ENCODE data around the gene SMR3B. TPM values are rescaled to one million over a fixed set of nuclear protein-coding genes. Genes with fewer than 3 reads are reported as not detected.

Gene SMR3B
- total RNA-seq, result not detected
- polyA plus RNA-seq, result not detected

DNA sequence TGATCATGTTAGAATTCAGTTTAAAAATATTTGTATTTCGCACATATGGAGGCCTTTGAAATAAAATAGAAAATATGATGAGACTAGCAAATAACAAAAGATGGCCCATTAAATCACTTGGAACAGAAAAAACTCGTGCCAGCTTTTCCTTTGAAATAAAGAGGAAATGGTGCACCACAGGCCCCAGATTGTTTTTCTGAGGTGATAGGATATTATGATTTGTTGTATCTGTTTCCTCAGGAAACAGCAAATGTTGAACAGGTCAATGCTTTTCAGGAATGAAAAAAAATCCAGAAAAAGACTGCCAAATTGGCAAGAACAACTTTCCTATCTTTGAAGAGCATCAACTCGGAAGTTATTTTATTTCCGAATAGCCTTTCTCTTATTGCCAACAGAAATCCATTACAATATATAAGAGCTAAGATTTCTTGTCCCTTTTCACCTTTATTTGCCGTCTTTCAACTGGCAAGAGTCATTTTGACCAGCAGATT, at the start of gene SMR3B:
TSS of gene SMR3B (plus strand) at position 441 of the 491 bp plus-strand sequence. CDS start 1,380 bp downstream, outside the sequence.
- Histone ChIP-seq H3K4me1 (ENCODE audit: insufficient read depth, low read length) (no peaks in the 10 kb centered on the region), H3K27ac (ENCODE audit: low read depth, low read length) (no peak within 1 kb of the TSS), H3K4me3 (ENCODE audit: low read length) (no peak within 1 kb of the TSS), H3K27me3 (ENCODE audit: insufficient read depth, low read length, poor library complexity, severe bottlenecking) (no peaks in the 10 kb centered on the region), H3K9me3 (ENCODE audit: low read length) (no peaks in the 10 kb centered on the region), H3K36me3 (ENCODE audit: insufficient read depth, low read length) (no peaks in the 10 kb centered on the region)
- no peak for DNase-seq
- Mint-ChIP-seq H3K27ac (no peak within 1 kb of the TSS), H3K4me3 (no peak within 1 kb of the TSS), H3K9me3 (peaks cover 0 to 5% (median 0%) of the 10 kb centered on the region in 5 donors), H3K4me1 (no peaks in the 10 kb centered on the region), H3K27me3 (no peaks in the 10 kb centered on the region), H3K36me3 (no peaks in the 10 kb centered on the region)
- ChIA-PET CTCF (no interaction called here), POLR2A (no interaction called here)

GRCh38 chr4:70334681-70335080, 48.2 kb upstream of the SMR3B start, which contains the start of gene CABS1:
CABS1 (plus strand) TSS chr4:70334981; CDS start chr4:70335040, 59 bp downstream.
- Histone ChIP-seq H3K4me1 (ENCODE audit: insufficient read depth, low read length) (no peaks in the 10 kb centered on the region), H3K4me3 (ENCODE audit: low read length) (no peak within 1 kb of the TSS), H3K9me3 (ENCODE audit: low read length) (no peaks in the 10 kb centered on the region), H3K27me3 (ENCODE audit: insufficient read depth, low read length, poor library complexity, severe bottlenecking) (no peaks in the 10 kb centered on the region), H3K36me3 (ENCODE audit: insufficient read depth, low read length) (no peaks in the 10 kb centered on the region), H3K27ac (ENCODE audit: low read depth, low read length) (no peak within 1 kb of the TSS)
- Mint-ChIP-seq H3K27me3 (no peaks in the 10 kb centered on the region), H3K4me1 (no peaks in the 10 kb centered on the region), H3K27ac (no peak within 1 kb of the TSS), H3K9me3 (peaks cover 0 to 9% (median 0%) of the 10 kb centered on the region in 5 donors), H3K4me3 (no peak within 1 kb of the TSS), H3K36me3 (no peaks in the 10 kb centered on the region)
- CTCF ChIA-PET, result no interaction called here
- POLR2A ChIA-PET, result no interaction called here
- no peak for DNase-seq

DNA sequence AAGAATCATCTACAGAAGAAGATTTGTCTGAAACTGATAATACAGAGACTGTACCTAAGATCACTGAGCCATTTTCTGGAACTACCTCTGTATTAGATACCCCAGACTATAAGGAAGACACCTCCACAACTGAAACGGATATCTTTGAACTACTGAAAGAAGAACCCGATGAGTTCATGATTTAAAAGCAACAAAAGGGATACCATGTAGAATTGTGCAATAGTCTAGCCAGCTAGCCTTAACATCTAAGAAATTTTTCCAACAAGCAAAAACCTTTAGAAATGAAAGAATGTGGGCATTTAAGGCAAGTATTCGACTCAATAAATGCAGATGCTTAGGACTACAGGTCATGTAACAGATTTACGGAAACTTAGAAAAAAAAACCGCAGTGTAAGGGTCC, 46.9 kb upstream of the SMR3B start:
- H3K4me3 ChIP-seq (ENCODE audit: low read length), result no peak overlapping the region
- Mint-ChIP-seq H3K36me3 (no peaks in the 10 kb centered on the region), H3K9me3 (peaks cover 0 to 12% (median 0%) of the 10 kb centered on the region in 5 donors), H3K4me1 (no peaks in the 10 kb centered on the region), H3K4me3 (no peak overlapping the region), H3K27ac (no peak overlapping the region), H3K27me3 (no peaks in the 10 kb centered on the region)
- ChIA-PET POLR2A (no interaction called here), CTCF (no interaction called here)
- H3K36me3 ChIP-seq (ENCODE audit: insufficient read depth, low read length), result no peaks in the 10 kb centered on the region
- no peaks in the 10 kb centered on the region for H3K27me3 ChIP-seq (ENCODE audit: insufficient read depth, low read length, poor library complexity, severe bottlenecking)
- H3K4me1 ChIP-seq (ENCODE audit: insufficient read depth, low read length), result no peaks in the 10 kb centered on the region
- H3K9me3 ChIP-seq (ENCODE audit: low read length), result no peaks in the 10 kb centered on the region
- H3K27ac ChIP-seq (ENCODE audit: low read depth, low read length), result no peak overlapping the region
- no peak for DNase-seq

DNA sequence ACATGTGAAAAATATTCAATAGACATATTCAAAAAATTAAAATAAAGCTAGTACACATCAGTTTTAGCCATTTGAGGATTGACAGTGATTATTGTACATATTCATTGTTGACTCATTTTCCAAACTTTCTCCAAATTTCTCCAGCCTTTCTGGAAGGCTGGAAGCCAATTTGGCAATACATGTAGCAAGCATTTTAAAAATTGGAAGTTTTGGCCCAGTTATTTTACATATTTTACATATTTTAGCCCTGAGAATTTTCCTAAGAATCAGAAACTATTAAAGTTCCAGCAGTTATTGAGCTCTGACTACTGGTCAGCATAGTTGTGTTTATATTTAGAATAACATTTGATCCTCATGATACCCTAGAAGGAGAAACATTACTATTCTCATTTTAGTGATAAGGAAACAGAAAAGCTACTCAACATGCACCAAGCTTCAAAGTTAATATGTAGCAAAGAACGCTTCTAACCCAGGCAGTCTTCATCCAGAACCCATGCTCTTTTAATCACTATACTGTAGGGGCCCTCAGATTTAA, 45.0 kb upstream of the SMR3B start:
- no peak overlapping the region for H3K4me3 Mint-ChIP-seq
- Histone ChIP-seq H3K27ac (ENCODE audit: low read depth, low read length) (no peak overlapping the region), H3K4me1 (ENCODE audit: insufficient read depth, low read length) (no peaks in the 10 kb centered on the region), H3K9me3 (ENCODE audit: low read length) (no peaks in the 10 kb centered on the region), H3K36me3 (ENCODE audit: insufficient read depth, low read length) (no peaks in the 10 kb centered on the region), H3K4me3 (ENCODE audit: low read length) (no peak overlapping the region), H3K27me3 (ENCODE audit: insufficient read depth, low read length, poor library complexity, severe bottlenecking) (no peaks in the 10 kb centered on the region)
- H3K9me3 Mint-ChIP-seq, result peaks cover 0 to 15% (median 0%) of the 10 kb centered on the region in 5 donors
- DNase-seq, result no peak
- no peak overlapping the region for H3K27ac Mint-ChIP-seq
- H3K36me3 Mint-ChIP-seq, result no peaks in the 10 kb centered on the region
- POLR2A ChIA-PET, result no interaction called here
- CTCF ChIA-PET, result no interaction called here
- H3K27me3 Mint-ChIP-seq, result no peaks in the 10 kb centered on the region
- H3K4me1 Mint-ChIP-seq, result no peaks in the 10 kb centered on the region

GRCh38 chr4:70356185-70356584, 26.7 kb upstream of the SMR3B start:
- Mint-ChIP-seq H3K36me3 (peaks cover 0 to 4% (median 0%) of the 10 kb centered on the region in 3 donors), H3K4me3 (no peak overlapping the region), H3K27me3 (peaks cover 0 to 2% of the 10 kb centered on the region in 2 donors), H3K9me3 (peaks cover 0 to 3% (median 2%) of the 10 kb centered on the region in 5 donors), H3K27ac (no peak overlapping the region), H3K4me1 (no peaks in the 10 kb centered on the region)
- H3K4me1 ChIP-seq (ENCODE audit: insufficient read depth, low read length), result no peaks in the 10 kb centered on the region
- CTCF ChIA-PET, result no interaction called here
- H3K27me3 ChIP-seq (ENCODE audit: insufficient read depth, low read length, poor library complexity, severe bottlenecking), result no peaks in the 10 kb centered on the region
- DNase-seq, result no peak
- POLR2A ChIA-PET, result no interaction called here
- no peak overlapping the region for H3K27ac ChIP-seq (ENCODE audit: low read depth, low read length)
- no peak overlapping the region for H3K4me3 ChIP-seq (ENCODE audit: low read length)
- no peaks in the 10 kb centered on the region for H3K9me3 ChIP-seq (ENCODE audit: low read length)
- H3K36me3 ChIP-seq (ENCODE audit: insufficient read depth, low read length), result no peaks in the 10 kb centered on the region

DNA sequence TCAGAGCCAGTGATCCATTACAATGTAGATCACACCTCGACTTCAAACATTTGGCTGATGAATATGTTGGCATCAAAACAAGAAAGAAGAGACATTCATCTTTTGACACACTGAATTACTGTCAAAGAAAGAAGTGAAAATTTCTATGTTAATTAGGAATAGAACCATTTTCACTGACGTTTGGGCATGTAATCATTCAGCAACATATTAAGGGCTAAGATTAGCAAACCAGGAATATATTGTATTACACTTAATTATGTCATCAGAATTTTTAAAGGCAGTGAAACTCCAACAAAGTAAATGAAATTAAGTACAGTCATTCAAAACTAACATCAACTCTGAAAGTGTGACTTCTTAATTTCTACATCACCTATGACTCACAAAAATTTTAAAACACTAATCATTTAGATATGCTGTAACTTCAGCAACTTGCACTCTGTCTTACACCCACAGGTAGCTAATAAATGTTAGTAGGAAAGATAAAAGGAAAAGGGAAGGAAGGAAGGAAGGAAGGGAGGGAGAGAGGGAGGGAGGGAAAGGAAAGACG, 23.7 kb upstream of the SMR3B start:
- Mint-ChIP-seq H3K27ac (no peak overlapping the region), H3K27me3 (peaks cover 0 to 2% of the 10 kb centered on the region in 2 donors), H3K4me3 (no peak overlapping the region), H3K36me3 (no peaks in the 10 kb centered on the region), H3K4me1 (no peaks in the 10 kb centered on the region), H3K9me3 (peaks cover 0 to 2% (median 0%) of the 10 kb centered on the region in 5 donors)
- no peak for DNase-seq
- H3K27me3 ChIP-seq (ENCODE audit: insufficient read depth, low read length, poor library complexity, severe bottlenecking), result no peaks in the 10 kb centered on the region
- no peaks in the 10 kb centered on the region for H3K9me3 ChIP-seq (ENCODE audit: low read length)
- no peak overlapping the region for H3K27ac ChIP-seq (ENCODE audit: low read depth, low read length)
- no peaks in the 10 kb centered on the region for H3K36me3 ChIP-seq (ENCODE audit: insufficient read depth, low read length)
- H3K4me1 ChIP-seq (ENCODE audit: insufficient read depth, low read length), result no peaks in the 10 kb centered on the region
- no peak overlapping the region for H3K4me3 ChIP-seq (ENCODE audit: low read length)
- ChIA-PET POLR2A (no interaction called here), CTCF (no interaction called here)

GRCh38 chr4:70360460-70360859, 22.5 kb upstream of the SMR3B start, which contains the start of gene SMR3A:
SMR3A (plus strand) TSS chr4:70360760; CDS start chr4:70362116, 1,356 bp downstream.
- CTCF ChIA-PET, result no interaction called here
- H3K4me3 ChIP-seq (ENCODE audit: low read length), result no peak within 1 kb of the TSS
- Mint-ChIP-seq H3K27ac (no peak within 1 kb of the TSS), H3K4me3 (no peak within 1 kb of the TSS), H3K36me3 (no peaks in the 10 kb centered on the region), H3K9me3 (no peaks in the 10 kb centered on the region), H3K4me1 (no peaks in the 10 kb centered on the region), H3K27me3 (peaks cover 0 to 2% of the 10 kb centered on the region in 2 donors)
- H3K27me3 ChIP-seq (ENCODE audit: insufficient read depth, low read length, poor library complexity, severe bottlenecking), result no peaks in the 10 kb centered on the region
- H3K9me3 ChIP-seq (ENCODE audit: low read length), result no peaks in the 10 kb centered on the region
- H3K27ac ChIP-seq (ENCODE audit: low read depth, low read length), result no peak within 1 kb of the TSS
- H3K4me1 ChIP-seq (ENCODE audit: insufficient read depth, low read length), result no peaks in the 10 kb centered on the region
- DNase-seq, result no peak
- H3K36me3 ChIP-seq (ENCODE audit: insufficient read depth, low read length), result no peaks in the 10 kb centered on the region
- POLR2A ChIA-PET, result no interaction called here

DNA sequence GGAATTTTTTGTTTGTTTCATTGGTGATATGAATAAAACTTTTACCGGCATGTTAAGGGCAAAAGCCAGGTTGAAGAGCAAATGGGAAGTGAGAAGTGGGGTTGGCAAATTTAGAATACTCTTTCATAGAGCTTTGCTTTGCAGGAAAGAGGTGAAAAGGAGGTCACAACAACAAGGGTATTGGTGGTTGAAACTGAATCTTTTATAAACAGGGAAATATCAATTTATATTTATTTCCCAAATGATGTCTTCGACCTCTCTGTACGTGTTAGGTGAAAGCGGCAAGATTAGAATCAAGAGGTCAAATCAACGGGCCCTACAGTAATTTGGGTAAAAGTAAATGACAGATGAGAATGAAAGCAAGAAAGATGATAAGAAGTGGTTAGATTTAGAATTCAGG, 18.9 kb upstream of the SMR3B start:
- Mint-ChIP-seq H3K4me3 (no peak overlapping the region), H3K27ac (no peak overlapping the region), H3K4me1 (no peaks in the 10 kb centered on the region), H3K9me3 (no peaks in the 10 kb centered on the region), H3K27me3 (no peaks in the 10 kb centered on the region), H3K36me3 (no peaks in the 10 kb centered on the region)
- H3K4me3 ChIP-seq (ENCODE audit: low read length), result no peak overlapping the region
- no peaks in the 10 kb centered on the region for H3K27me3 ChIP-seq (ENCODE audit: insufficient read depth, low read length, poor library complexity, severe bottlenecking)
- no peak overlapping the region for H3K27ac ChIP-seq (ENCODE audit: low read depth, low read length)
- H3K4me1 ChIP-seq (ENCODE audit: insufficient read depth, low read length), result no peaks in the 10 kb centered on the region
- ChIA-PET POLR2A (no interaction called here), CTCF (no interaction called here)
- no peak for DNase-seq
- H3K36me3 ChIP-seq (ENCODE audit: insufficient read depth, low read length), result no peaks in the 10 kb centered on the region
- H3K9me3 ChIP-seq (ENCODE audit: low read length), result no peaks in the 10 kb centered on the region
